Ureter (tissue), 1 donor: Measurements from ENCODE around the gene SNCB. TPM values are rescaled to one million over a fixed set of nuclear protein-coding genes. Genes with fewer than 3 reads are reported as not detected.

Experiments
- DNase-seq: peaks from one replicate; pipeline ENCODE4 v3.0.0-alpha.2; 2020; ENCODE audit warnings: low spot score
- total RNA-seq: library from RNA; stranded (reverse); gene quantifications from one replicate; pipeline ENCODE4 v1.2.4, GENCODE V29; 2023
- donor health status: DM: yes; HTN: yes; CAD: no.

Gene SNCB
- total RNA-seq, 1 donor from 2014 or later, result not detected

GRCh38 chr5:176644294-176644693 is 14.0 kb upstream of the SNCB start:
- DNase-seq, result no peak

- DNase-seq, result no peak
Measured at GRCh38 chr5:176643491-176644219, 13.3 kb upstream of the SNCB start.

- no peak for DNase-seq
Measured at GRCh38 chr5:176642675-176643490, 12.5 kb upstream of the SNCB start.

GRCh38 chr5:176640616-176641015 is 10.3 kb upstream of the SNCB start:
- no peak for DNase-seq

GRCh38 chr5:176639981-176640380 is 9.6 kb upstream of the SNCB start:
- DNase-seq, result no peak

GRCh38 chr5:176639208-176639607 is 8.9 kb upstream of the SNCB start:
- no peak for DNase-seq

- no peak for DNase-seq
Measured at GRCh38 chr5:176638437-176638836, 8.1 kb upstream of the SNCB start.

GRCh38 chr5:176637556-176637955 is 7.2 kb upstream of the SNCB start:
- DNase-seq, result no peak

GRCh38 chr5:176636426-176636825 is 6.1 kb upstream of the SNCB start:
- no peak for DNase-seq

- DNase-seq, result no peak
Measured at GRCh38 chr5:176633598-176633997, 3.3 kb upstream of the SNCB start.

GRCh38 chr5:176632745-176633144 is 2.4 kb upstream of the SNCB start:
- DNase-seq, result no peak

GRCh38 chr5:176631383-176632200 is 1.3 kb upstream of the SNCB start:
- DNase-seq, result no peak

- DNase-seq, result no peak
Measured at GRCh38 chr5:176630681-176631222, 418 bp upstream of the SNCB start.

GRCh38 chr5:176629317-176629852 is 949 bp downstream of the SNCB start:
- DNase-seq, result no peak

GRCh38 chr5:176628406-176629228 is 1.7 kb downstream of the SNCB start:
- DNase-seq, result no peak

- no peak for DNase-seq
Measured at GRCh38 chr5:176627582-176627981, 2.8 kb downstream of the SNCB start.

GRCh38 chr5:176626876-176627236 is 3.5 kb downstream of the SNCB start:
- DNase-seq, result no peak

GRCh38 chr5:176625966-176626875 is 4.1 kb downstream of the SNCB start:
- no peak for DNase-seq

GRCh38 chr5:176625512-176625911 is 4.8 kb downstream of the SNCB start:
- no peak for DNase-seq

GRCh38 chr5:176624938-176625337 is 5.4 kb downstream of the SNCB start:
- no peak for DNase-seq
